K562 (cell line): ENCODE data around the gene FGGY. TPM values are rescaled to one million over a fixed set of nuclear protein-coding genes. Genes with fewer than 3 reads are reported as not detected.

Source experiments
- BDP1 ChIP-seq: IDR thresholded peaks from 3 replicates; pipeline ENCODE4 v1.6.1; 2011; ENCODE audit not compliant: insufficient read length, insufficient read depth
- BRD9 ChIP-seq: fragments of 450-650 bp; IDR thresholded peaks from 2 replicates; pipeline ENCODE4 v1.6.1; 2018; ENCODE audit warnings: low read depth; ENCODE audit not compliant: partially characterized antibody
- ESRRA ChIP-seq: fragments of 450-650 bp; IDR thresholded peaks from 2 replicates; pipeline ENCODE4 v1.6.1; 2014; ENCODE audit warnings: low read depth, mild to moderate bottlenecking, moderate library complexity, borderline replicate concordance
- NFXL1 ChIP-seq: fragments of 450-650 bp; formaldehyde crosslinking; IDR thresholded peaks from 2 replicates; pipeline ENCODE4 v1.4.0; 2021; ENCODE audit warnings: mild to moderate bottlenecking
- POLR2G ChIP-seq: fragments of 200-400 bp; formaldehyde crosslinking; IDR thresholded peaks from 2 replicates; pipeline ENCODE4 v1.6.1; 2017; ENCODE audit warnings: low read depth, mild to moderate bottlenecking, antibody characterized with exemption, low read length, moderate library complexity
- PPARD ChIP-seq: fragments of 250-450 bp; sonication (Bioruptor Pico); IDR thresholded peaks from 2 replicates; pipeline ENCODE4 v1.8.0; 2022; ENCODE audit warnings: inconsistent platforms, mild to moderate bottlenecking, moderate library complexity
- SRSF9 ChIP-seq: fragments of 200-400 bp; formaldehyde crosslinking; IDR thresholded peaks from 2 replicates; pipeline ENCODE4 v1.6.1; 2017; ENCODE audit warnings: low read depth, low read length, borderline replicate concordance
- ZMIZ1 ChIP-seq, 2 experiments: fragments of 150-350 bp in 1 of 2; IDR thresholded peaks; 2 replicates each; pipeline ENCODE4 v1.6.1; 2012 to 2016; ENCODE audit warnings: low read depth in 2 of 2, low read length in 2 of 2, mild to moderate bottlenecking in 1 of 2, moderate library complexity in 1 of 2
- ZNF140 ChIP-seq: fragments of 250-450 bp; sonication (Bioruptor Pico); IDR thresholded peaks from 2 replicates; pipeline ENCODE4 v1.8.0; 2021; ENCODE audit warnings: moderate library complexity, mild to moderate bottlenecking, inconsistent platforms
- polyA plus RNA-seq, 8 experiments: library from polyadenylated mRNA; depleted of rRNA in 4 of 8; stranded (reverse) in 5 of 8; unstranded in 3 of 8; fragments of >200 nt; fragmentation: Nextera tagmentation in 2 of 8; fragmentation: Illumina TruSeq in 1 of 8; extraction: Ambion mirVana in 2 of 8; extraction: Trizol in 1 of 8; gene quantifications; 2 replicates each; pipeline versions ENCODE4 v1.2.1 to v1.2.3, GENCODE V29; 2011 to 2014; ENCODE audit warnings: inconsistent platforms in 1 of 8, missing spikeins in 1 of 8
- total RNA-seq, 7 experiments: library from RNA; depleted of rRNA in 6 of 7; stranded (reverse); fragments of >200 nt in 6 of 7; fragmentation: Illumina TruSeq in 2 of 7; extraction: Trizol in 2 of 7; gene quantifications; 2 replicates each; pipeline versions ENCODE4 v1.2.1 to v1.2.3, GENCODE V29; 2011 to 2021; ENCODE audit warnings: low replicate concordance in 1 of 7
- TF ChIP-seq, protein P1 (sequence below): fragments of 450-650 bp; IDR thresholded peaks from 2 replicates; pipeline ENCODE4 v1.6.1; 2016; ENCODE audit warnings: mild to moderate bottlenecking, moderate library complexity
- TF ChIP-seq, protein P2 (sequence below), 2 experiments: fragments of 450-650 bp; conservative IDR thresholded peaks; 2 replicates each; pipeline ENCODE4 v1.6.1; 2017; ENCODE audit warnings: mild to moderate bottlenecking in 2 of 2, moderate library complexity in 2 of 2

The FGGY gene
- total and polyA plus RNA-seq, 9 of the 15 experiments (the other 6 are each of a cell fraction or from before 2014, with no cell fraction given), result 9.7 to 19.2 (median 12.6) TPM

DNA sequence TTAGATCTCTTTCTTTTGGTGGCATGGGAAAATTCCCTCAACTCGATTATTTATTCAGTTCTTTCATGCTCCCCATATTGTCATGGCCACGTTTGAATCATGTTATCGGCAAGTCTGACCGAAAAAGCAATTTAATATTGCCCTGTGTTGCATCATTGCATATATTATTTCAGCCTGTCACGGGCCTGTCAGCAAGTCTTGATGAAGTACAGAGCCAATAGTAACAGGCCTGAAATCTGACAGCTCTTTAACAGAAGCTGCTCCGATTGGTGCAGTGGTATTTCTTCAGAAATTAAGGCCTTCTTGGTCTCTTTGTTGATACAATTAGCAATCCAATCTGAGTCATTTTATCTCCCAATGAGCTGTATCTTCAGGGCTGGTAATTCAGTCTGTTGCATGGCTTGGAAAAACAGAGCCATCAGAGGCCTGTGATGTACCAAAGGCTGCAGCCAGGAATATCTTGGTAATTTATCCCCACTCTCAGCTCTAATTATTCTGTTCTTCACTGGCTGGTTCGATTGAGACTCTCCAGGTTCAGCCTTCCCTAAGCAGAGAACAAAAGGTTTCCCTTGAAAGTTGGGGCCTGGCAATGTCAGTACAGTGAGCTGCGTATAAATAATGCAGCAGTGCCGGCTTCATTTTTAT is 149.5 kb downstream of the FGGY start (continued):
- TF ChIP-seq, protein P1, sequence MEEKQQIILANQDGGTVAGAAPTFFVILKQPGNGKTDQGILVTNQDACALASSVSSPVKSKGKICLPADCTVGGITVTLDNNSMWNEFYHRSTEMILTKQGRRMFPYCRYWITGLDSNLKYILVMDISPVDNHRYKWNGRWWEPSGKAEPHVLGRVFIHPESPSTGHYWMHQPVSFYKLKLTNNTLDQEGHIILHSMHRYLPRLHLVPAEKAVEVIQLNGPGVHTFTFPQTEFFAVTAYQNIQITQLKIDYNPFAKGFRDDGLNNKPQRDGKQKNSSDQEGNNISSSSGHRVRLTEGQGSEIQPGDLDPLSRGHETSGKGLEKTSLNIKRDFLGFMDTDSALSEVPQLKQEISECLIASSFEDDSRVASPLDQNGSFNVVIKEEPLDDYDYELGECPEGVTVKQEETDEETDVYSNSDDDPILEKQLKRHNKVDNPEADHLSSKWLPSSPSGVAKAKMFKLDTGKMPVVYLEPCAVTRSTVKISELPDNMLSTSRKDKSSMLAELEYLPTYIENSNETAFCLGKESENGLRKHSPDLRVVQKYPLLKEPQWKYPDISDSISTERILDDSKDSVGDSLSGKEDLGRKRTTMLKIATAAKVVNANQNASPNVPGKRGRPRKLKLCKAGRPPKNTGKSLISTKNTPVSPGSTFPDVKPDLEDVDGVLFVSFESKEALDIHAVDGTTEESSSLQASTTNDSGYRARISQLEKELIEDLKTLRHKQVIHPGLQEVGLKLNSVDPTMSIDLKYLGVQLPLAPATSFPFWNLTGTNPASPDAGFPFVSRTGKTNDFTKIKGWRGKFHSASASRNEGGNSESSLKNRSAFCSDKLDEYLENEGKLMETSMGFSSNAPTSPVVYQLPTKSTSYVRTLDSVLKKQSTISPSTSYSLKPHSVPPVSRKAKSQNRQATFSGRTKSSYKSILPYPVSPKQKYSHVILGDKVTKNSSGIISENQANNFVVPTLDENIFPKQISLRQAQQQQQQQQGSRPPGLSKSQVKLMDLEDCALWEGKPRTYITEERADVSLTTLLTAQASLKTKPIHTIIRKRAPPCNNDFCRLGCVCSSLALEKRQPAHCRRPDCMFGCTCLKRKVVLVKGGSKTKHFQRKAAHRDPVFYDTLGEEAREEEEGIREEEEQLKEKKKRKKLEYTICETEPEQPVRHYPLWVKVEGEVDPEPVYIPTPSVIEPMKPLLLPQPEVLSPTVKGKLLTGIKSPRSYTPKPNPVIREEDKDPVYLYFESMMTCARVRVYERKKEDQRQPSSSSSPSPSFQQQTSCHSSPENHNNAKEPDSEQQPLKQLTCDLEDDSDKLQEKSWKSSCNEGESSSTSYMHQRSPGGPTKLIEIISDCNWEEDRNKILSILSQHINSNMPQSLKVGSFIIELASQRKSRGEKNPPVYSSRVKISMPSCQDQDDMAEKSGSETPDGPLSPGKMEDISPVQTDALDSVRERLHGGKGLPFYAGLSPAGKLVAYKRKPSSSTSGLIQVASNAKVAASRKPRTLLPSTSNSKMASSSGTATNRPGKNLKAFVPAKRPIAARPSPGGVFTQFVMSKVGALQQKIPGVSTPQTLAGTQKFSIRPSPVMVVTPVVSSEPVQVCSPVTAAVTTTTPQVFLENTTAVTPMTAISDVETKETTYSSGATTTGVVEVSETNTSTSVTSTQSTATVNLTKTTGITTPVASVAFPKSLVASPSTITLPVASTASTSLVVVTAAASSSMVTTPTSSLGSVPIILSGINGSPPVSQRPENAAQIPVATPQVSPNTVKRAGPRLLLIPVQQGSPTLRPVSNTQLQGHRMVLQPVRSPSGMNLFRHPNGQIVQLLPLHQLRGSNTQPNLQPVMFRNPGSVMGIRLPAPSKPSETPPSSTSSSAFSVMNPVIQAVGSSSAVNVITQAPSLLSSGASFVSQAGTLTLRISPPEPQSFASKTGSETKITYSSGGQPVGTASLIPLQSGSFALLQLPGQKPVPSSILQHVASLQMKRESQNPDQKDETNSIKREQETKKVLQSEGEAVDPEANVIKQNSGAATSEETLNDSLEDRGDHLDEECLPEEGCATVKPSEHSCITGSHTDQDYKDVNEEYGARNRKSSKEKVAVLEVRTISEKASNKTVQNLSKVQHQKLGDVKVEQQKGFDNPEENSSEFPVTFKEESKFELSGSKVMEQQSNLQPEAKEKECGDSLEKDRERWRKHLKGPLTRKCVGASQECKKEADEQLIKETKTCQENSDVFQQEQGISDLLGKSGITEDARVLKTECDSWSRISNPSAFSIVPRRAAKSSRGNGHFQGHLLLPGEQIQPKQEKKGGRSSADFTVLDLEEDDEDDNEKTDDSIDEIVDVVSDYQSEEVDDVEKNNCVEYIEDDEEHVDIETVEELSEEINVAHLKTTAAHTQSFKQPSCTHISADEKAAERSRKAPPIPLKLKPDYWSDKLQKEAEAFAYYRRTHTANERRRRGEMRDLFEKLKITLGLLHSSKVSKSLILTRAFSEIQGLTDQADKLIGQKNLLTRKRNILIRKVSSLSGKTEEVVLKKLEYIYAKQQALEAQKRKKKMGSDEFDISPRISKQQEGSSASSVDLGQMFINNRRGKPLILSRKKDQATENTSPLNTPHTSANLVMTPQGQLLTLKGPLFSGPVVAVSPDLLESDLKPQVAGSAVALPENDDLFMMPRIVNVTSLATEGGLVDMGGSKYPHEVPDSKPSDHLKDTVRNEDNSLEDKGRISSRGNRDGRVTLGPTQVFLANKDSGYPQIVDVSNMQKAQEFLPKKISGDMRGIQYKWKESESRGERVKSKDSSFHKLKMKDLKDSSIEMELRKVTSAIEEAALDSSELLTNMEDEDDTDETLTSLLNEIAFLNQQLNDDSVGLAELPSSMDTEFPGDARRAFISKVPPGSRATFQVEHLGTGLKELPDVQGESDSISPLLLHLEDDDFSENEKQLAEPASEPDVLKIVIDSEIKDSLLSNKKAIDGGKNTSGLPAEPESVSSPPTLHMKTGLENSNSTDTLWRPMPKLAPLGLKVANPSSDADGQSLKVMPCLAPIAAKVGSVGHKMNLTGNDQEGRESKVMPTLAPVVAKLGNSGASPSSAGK, result peak; percentile 51
- TF ChIP-seq ESRRA, result no peak
- TF ChIP-seq POLR2G, result no peak
- TF ChIP-seq BDP1, result no peak
- no peak for TF ChIP-seq NFXL1 (CRISPR knock-in tag)
- no peak for TF ChIP-seq ZNF140 (CRISPR knock-in tag)
- TF ChIP-seq PPARD (CRISPR knock-in tag), result no peak
- no peak for TF ChIP-seq ZMIZ1 (IDR thresholded peaks at IDR 0.05; ENCODE audit: low read depth in 2 of 2, low read length in 2 of 2)
- no peak for TF ChIP-seq SRSF9
- TF ChIP-seq BRD9, result no peak
- TF ChIP-seq, protein P2, sequence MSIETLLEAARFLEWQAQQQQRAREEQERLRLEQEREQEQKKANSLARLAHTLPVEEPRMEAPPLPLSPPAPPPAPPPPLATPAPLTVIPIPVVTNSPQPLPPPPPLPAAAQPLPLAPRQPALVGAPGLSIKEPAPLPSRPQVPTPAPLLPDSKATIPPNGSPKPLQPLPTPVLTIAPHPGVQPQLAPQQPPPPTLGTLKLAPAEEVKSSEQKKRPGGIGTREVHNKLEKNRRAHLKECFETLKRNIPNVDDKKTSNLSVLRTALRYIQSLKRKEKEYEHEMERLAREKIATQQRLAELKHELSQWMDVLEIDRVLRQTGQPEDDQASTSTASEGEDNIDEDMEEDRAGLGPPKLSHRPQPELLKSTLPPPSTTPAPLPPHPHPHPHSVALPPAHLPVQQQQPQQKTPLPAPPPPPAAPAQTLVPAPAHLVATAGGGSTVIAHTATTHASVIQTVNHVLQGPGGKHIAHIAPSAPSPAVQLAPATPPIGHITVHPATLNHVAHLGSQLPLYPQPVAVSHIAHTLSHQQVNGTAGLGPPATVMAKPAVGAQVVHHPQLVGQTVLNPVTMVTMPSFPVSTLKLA (conservative IDR thresholded peaks at IDR 0.05), result no peak
